Inflammatory macrophage treated with lipopolysaccharide for 1 hour (primary cell): Measurements from ENCODE around the gene FUT7.

Experiments
- DNase-seq, 2 donors: peaks; one replicate each; pipeline ENCODE4 v3.0.0-alpha.2; 2020 to 2022

FUT7 gene

GRCh38 chr9:136981588-136982231 is 50.2 kb downstream of the FUT7 start:
- DNase-seq: no peak

GRCh38 chr9:136980669-136981478 is 51.0 kb downstream of the FUT7 start:
- DNase-seq: no peak
